HAP-1 (cell line): Measurements from ENCODE around the gene C12orf57.
A peak's percentile ranks its signal among the peaks of the same experiment; 100 is the strongest.

Experiments
- DNase-seq, 2 experiments: peaks; one replicate each; pipeline ENCODE4 v3.0.0-alpha.2; 2016 to 2020; ENCODE audit warnings: low spot score in 2 of 2
- H3K27me3 ChIP-seq: fragments of 250-450 bp; sonication (Bioruptor Pico); 2 replicates; pipeline ENCODE4 v1.5.1; 2020; ENCODE audit warnings: low read depth, mild to moderate bottlenecking, moderate library complexity
- H3K36me3 ChIP-seq: fragments of 250-450 bp; sonication (Bioruptor Pico); replicated peaks from 2 replicates; pipeline ENCODE4 v1.5.1; 2020; ENCODE audit warnings: mild to moderate bottlenecking
- H3K4me1 ChIP-seq: fragments of 250-450 bp; sonication (Bioruptor Pico); 2 replicates; pipeline ENCODE4 v1.5.1; 2020; ENCODE audit warnings: mild to moderate bottlenecking
- H3K4me3 ChIP-seq: fragments of 250-450 bp; sonication (Bioruptor Pico); 2 replicates; pipeline ENCODE4 v1.5.1; 2020; ENCODE audit warnings: mild to moderate bottlenecking, moderate library complexity
- H3K9me3 ChIP-seq: fragments of 250-450 bp; sonication (Bioruptor Pico); 2 replicates; pipeline ENCODE4 v1.5.1; 2020; ENCODE audit warnings: mild to moderate bottlenecking, moderate library complexity
- in situ Hi-C: fragments of 300-500 bp; cut with MboI; formaldehyde crosslinking; loops from 3 replicates; pipeline ENCODE4 v1.14.3; 2020; ENCODE audit warnings: low sequenced_read_pairs, inconsistent platforms, mixed read lengths

The C12orf57 gene

GRCh38 chr12:6957741-6958608 is 14.2 kb downstream of the C12orf57 start:
- Histone ChIP-seq H3K27me3 (no peaks in the 10 kb centered on the region), H3K4me3 (no peak overlapping the region), H3K36me3 (no peaks in the 10 kb centered on the region), H3K9me3 (no peaks in the 10 kb centered on the region), H3K4me1 (peaks cover 19% of the 10 kb centered on the region)
- in situ Hi-C loops: no loop called here
- DNase-seq: no peak

GRCh38 chr12:6958609-6959057 is 14.8 kb downstream of the C12orf57 start:
- Histone ChIP-seq H3K36me3 (no peaks in the 10 kb centered on the region), H3K9me3 (no peaks in the 10 kb centered on the region), H3K27me3 (no peaks in the 10 kb centered on the region), H3K4me1 (peaks cover 19% of the 10 kb centered on the region), H3K4me3 (no peak overlapping the region)
- in situ Hi-C loops: no loop called here
- no peak for DNase-seq

GRCh38 chr12:6959058-6959804 is 15.4 kb downstream of the C12orf57 start:
- Histone ChIP-seq H3K4me1 (peaks cover 19% of the 10 kb centered on the region), H3K36me3 (no peaks in the 10 kb centered on the region), H3K27me3 (no peaks in the 10 kb centered on the region), H3K9me3 (no peaks in the 10 kb centered on the region), H3K4me3 (no peak overlapping the region)
- no peak for DNase-seq
- in situ Hi-C loops: no loop called here

- Histone ChIP-seq H3K27me3 (no peaks in the 10 kb centered on the region), H3K4me1 (peaks cover 19% of the 10 kb centered on the region), H3K4me3 (no peak overlapping the region), H3K36me3 (peaks cover 5% of the 10 kb centered on the region), H3K9me3 (no peaks in the 10 kb centered on the region)
- in situ Hi-C loops: no loop called here
- no peak for DNase-seq
Measured at GRCh38 chr12:6959805-6960592, 16.2 kb downstream of the C12orf57 start.

GRCh38 chr12:6960593-6961277 is 16.9 kb downstream of the C12orf57 start:
- H3K36me3 ChIP-seq: peaks cover 13% of the 10 kb centered on the region
- peak overlapping the region; percentile 37 for H3K4me3 ChIP-seq
- H3K4me1 ChIP-seq: peaks cover 19% of the 10 kb centered on the region
- H3K9me3 ChIP-seq: no peaks in the 10 kb centered on the region
- H3K27me3 ChIP-seq: no peaks in the 10 kb centered on the region
- DNase-seq: no peak
- in situ Hi-C loops: no loop called here

GRCh38 chr12:6961278-6961694 is 17.5 kb downstream of the C12orf57 start:
- Histone ChIP-seq H3K9me3 (no peaks in the 10 kb centered on the region), H3K4me1 (peaks cover 19% of the 10 kb centered on the region), H3K4me3 (peak overlapping the region; percentile 37), H3K27me3 (no peaks in the 10 kb centered on the region), H3K36me3 (peaks cover 18% of the 10 kb centered on the region)
- DNase-seq: peak in 1 of 2 experiments; percentile 62
- in situ Hi-C loops: no loop called here

GRCh38 chr12:6961695-6962284 is 18.0 kb downstream of the C12orf57 start:
- H3K9me3 ChIP-seq: no peaks in the 10 kb centered on the region
- DNase-seq: peak; percentile 91
- in situ Hi-C loops: no loop called here
- peaks cover 23% of the 10 kb centered on the region for H3K36me3 ChIP-seq
- no peaks in the 10 kb centered on the region for H3K27me3 ChIP-seq
- H3K4me3 ChIP-seq: peak overlapping the region; percentile 37
- peaks cover 19% of the 10 kb centered on the region for H3K4me1 ChIP-seq

- Histone ChIP-seq H3K36me3 (peaks cover 30% of the 10 kb centered on the region), H3K4me1 (peaks cover 19% of the 10 kb centered on the region), H3K9me3 (no peaks in the 10 kb centered on the region), H3K4me3 (peak overlapping the region; percentile 37), H3K27me3 (no peaks in the 10 kb centered on the region)
- in situ Hi-C loops: no loop called here
- no peak for DNase-seq
Measured at GRCh38 chr12:6962285-6963015, 18.6 kb downstream of the C12orf57 start.

- no peak for DNase-seq
- in situ Hi-C loops: no loop called here
- H3K9me3 ChIP-seq: no peaks in the 10 kb centered on the region
- peaks cover 19% of the 10 kb centered on the region for H3K4me1 ChIP-seq
- H3K36me3 ChIP-seq: peaks cover 37% of the 10 kb centered on the region
- no peak overlapping the region for H3K4me3 ChIP-seq
- no peaks in the 10 kb centered on the region for H3K27me3 ChIP-seq
Measured at GRCh38 chr12:6963016-6963731, 19.4 kb downstream of the C12orf57 start.

GRCh38 chr12:6963791-6964413 is 20.1 kb downstream of the C12orf57 start:
- Histone ChIP-seq H3K9me3 (no peaks in the 10 kb centered on the region), H3K27me3 (no peaks in the 10 kb centered on the region), H3K36me3 (peaks cover 44% of the 10 kb centered on the region), H3K4me1 (peaks cover 23% of the 10 kb centered on the region), H3K4me3 (no peak overlapping the region)
- in situ Hi-C loops: no loop called here
- DNase-seq: no peak

GRCh38 chr12:6964605-6965025 is 20.8 kb downstream of the C12orf57 start:
- Histone ChIP-seq H3K27me3 (no peaks in the 10 kb centered on the region), H3K9me3 (no peaks in the 10 kb centered on the region), H3K4me1 (peaks cover 27% of the 10 kb centered on the region), H3K4me3 (no peak overlapping the region), H3K36me3 (peaks cover 51% of the 10 kb centered on the region)
- no peak for DNase-seq
- in situ Hi-C loops: no loop called here
